Stomach (tissue), 9 donors: ENCODE measurements around the gene MEF2A. TPM values are rescaled to one million over a fixed set of nuclear protein-coding genes. Genes with fewer than 3 reads are reported as not detected.

Experiments
- DNase-seq, 2 donors: peaks; one replicate each; pipeline versions ENCODE4 v3.0.0 to v3.0.0-alpha.2; 2013 to 2019
- H3K27ac ChIP-seq, 5 donors: fragments of 200-600 bp in 4 of 5; sonication (generic) in 4 of 5; one replicate each; pipeline ENCODE4 v1.5.1; 2013 to 2019; ENCODE audit warnings: mild to moderate bottlenecking in 1 of 5, moderate library complexity in 1 of 5
- H3K27me3 ChIP-seq, 3 donors: fragments of 200-600 bp; sonication (generic); one replicate each; pipeline ENCODE4 v1.5.1; 2017 to 2019; ENCODE audit warnings: mixed run types in 1 of 3
- H3K36me3 ChIP-seq, 4 donors: fragments of 200-600 bp; sonication (generic); 1 replicate in 3 of 4; 2 replicates in 1 of 4; pipeline ENCODE4 v1.5.1; 2016 to 2019
- H3K4me1 ChIP-seq, 4 donors: fragments of 200-600 bp; sonication (generic); one replicate each; pipeline ENCODE4 v1.5.1; 2016 to 2019
- H3K4me3 ChIP-seq, 4 donors: fragments of 200-600 bp; sonication (generic) in 3 of 4; one replicate each; pipeline ENCODE4 v1.5.1; 2016 to 2019; ENCODE audit warnings: mild to moderate bottlenecking in 1 of 4
- H3K9me3 ChIP-seq, 4 donors: fragments of 200-600 bp; sonication (generic); one replicate each; pipeline ENCODE4 v1.5.1; 2016 to 2019
- EP300 ChIP-seq: sonication (generic); formaldehyde crosslinking; IDR thresholded peaks from one replicate; pipeline ENCODE4 v1.6.1; 2017; ENCODE audit warnings: antibody characterized with exemption
- POLR2A ChIP-seq, 4 donors: fragments of 450-650 bp; IDR thresholded peaks; one replicate each; pipeline ENCODE4 v1.6.1; 2016; ENCODE audit warnings: antibody characterized with exemption in 4 of 4, control low read depth in 2 of 4, mild to moderate bottlenecking in 1 of 4, moderate library complexity in 1 of 4
- POLR2AphosphoS5 ChIP-seq, 3 donors: sonication (generic); formaldehyde crosslinking; IDR thresholded peaks; one replicate each; pipeline ENCODE4 v1.6.1; 2016; ENCODE audit warnings: antibody characterized with exemption in 3 of 3
- WGBS, 5 donors: extraction: QIAGEN DNeasy Blood & Tissue Kit in 3 of 5; methylation state at CpG; one replicate each; pipeline versions ENCODE4 v1.1.5 to v1.1.7; 2013 to 2018; 5-methylcytosine and 5-hydroxymethylcytosine counted together
- intact Hi-C: fragments of 100-400 bp; cut with DNase I; formaldehyde crosslinking; loops from one replicate; pipeline ENCODE4 v1.15.1; 2023; ENCODE audit warnings: low total_unique reads
- polyA plus RNA-seq, 3 donors: library from polyadenylated mRNA; stranded (reverse); fragments of 200-250 nt; gene quantifications; one replicate each; pipeline ENCODE4 v1.2.3, GENCODE V29; 2013
- total RNA-seq, 5 donors: library from RNA; depleted of rRNA; stranded (reverse); fragments of >200 nt; gene quantifications; one replicate each; pipeline versions ENCODE4 v1.1.0 to v1.2.3, GENCODE V29; 2014 to 2016
- TF ChIP-seq, protein P1 (sequence below), 7 experiments: fragments of 450-650 bp in 4 of 7; fragments of 200-600 bp in 3 of 7; sonication (generic) in 3 of 7; IDR thresholded peaks; one replicate each; pipeline ENCODE4 v1.5.1; 2016 to 2019; ENCODE audit warnings: antibody characterized with exemption in 7 of 7, control low read depth in 2 of 7, mild to moderate bottlenecking in 1 of 7
- donor health status: healthy with polysubstance abuse.
- donor health status: Bipolar disorder and iron deficiency.
- donor health status: healthy.

Gene MEF2A
- total and polyA plus RNA-seq, 8 donors, result 11.0 to 85.2 (median 26.7) TPM

DNA sequence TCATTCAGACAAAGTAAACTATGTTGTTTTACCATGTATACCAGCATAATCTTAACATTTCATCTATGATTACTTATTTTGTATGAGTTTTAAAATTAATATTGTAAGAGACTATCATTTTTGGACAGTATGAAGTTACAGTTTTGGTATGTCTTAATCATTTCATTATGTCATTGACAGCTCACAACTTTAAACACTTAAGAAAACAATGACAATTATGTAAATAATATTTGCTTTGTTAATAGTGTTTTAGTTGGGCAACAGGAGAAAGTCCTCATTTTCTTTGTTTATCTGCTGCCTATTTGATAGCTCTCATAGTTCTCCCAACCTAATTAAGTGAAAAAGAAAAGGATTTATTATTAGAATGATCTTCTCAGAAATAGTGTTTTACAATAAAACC lies 80.2 kb downstream of the MEF2A start:
- Histone ChIP-seq H3K36me3 (peaks cover 0 to 23% (median 20%) of the 10 kb centered on the region in 4 donors), H3K9me3 (peaks cover 0 to 4% (median 0%) of the 10 kb centered on the region in 4 donors), H3K4me3 (no peak overlapping the region), H3K27me3 (no peaks in the 10 kb centered on the region), H3K27ac (no peak overlapping the region), H3K4me1 (peaks cover 0 to 9% (median 0%) of the 10 kb centered on the region in 4 donors)
- TF ChIP-seq POLR2AphosphoS5 (IDR thresholded peaks at IDR 0.05) (no peak), POLR2A (IDR thresholded peaks at IDR 0.05) (no peak), EP300 (no peak)
- TF ChIP-seq, protein P1, sequence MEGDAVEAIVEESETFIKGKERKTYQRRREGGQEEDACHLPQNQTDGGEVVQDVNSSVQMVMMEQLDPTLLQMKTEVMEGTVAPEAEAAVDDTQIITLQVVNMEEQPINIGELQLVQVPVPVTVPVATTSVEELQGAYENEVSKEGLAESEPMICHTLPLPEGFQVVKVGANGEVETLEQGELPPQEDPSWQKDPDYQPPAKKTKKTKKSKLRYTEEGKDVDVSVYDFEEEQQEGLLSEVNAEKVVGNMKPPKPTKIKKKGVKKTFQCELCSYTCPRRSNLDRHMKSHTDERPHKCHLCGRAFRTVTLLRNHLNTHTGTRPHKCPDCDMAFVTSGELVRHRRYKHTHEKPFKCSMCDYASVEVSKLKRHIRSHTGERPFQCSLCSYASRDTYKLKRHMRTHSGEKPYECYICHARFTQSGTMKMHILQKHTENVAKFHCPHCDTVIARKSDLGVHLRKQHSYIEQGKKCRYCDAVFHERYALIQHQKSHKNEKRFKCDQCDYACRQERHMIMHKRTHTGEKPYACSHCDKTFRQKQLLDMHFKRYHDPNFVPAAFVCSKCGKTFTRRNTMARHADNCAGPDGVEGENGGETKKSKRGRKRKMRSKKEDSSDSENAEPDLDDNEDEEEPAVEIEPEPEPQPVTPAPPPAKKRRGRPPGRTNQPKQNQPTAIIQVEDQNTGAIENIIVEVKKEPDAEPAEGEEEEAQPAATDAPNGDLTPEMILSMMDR (IDR thresholded peaks at IDR 0.05), result no peak
- intact Hi-C loops, result no loop called here
- DNase-seq, result no peak

DNA sequence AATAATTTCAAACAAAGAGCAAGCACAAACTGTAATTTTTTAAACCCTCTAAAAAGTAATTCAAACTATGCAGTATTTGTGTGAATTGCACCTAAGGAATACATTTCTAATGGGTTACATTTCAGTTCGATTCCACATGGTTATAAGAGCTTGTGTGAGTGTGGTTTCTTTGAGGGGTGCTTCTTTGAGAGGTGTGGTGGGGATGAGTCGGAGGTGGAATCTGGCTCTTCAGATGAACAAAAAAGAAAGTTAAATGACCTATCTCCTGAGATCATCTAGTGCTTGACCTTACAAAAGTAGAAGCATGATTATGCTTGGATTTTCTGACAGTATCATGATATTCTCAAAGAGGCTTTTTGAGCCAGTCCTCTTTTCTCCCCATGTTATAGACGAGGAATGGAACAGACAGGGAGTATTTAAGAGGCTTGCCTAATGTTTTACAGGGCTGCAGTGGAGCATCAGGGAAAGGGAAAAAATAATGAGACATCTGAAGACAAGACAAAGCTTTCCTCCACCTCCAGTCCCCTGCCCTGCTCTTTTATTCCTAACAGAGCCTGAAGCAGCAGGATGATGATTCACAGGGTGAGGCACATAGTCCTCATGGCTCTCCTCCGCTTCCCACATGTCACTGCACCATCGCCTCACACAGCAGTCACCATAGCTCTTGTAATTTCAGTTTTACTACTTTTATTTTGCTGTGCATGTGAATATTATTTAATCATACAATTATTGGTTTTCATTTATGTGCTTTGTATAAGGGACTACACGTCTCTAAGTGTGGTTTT lies 85.4 kb downstream of the MEF2A start:
- Histone ChIP-seq H3K4me3 (no peak overlapping the region), H3K9me3 (peaks cover 0 to 4% (median 0%) of the 10 kb centered on the region in 4 donors), H3K27ac (no peak overlapping the region), H3K27me3 (no peaks in the 10 kb centered on the region), H3K4me1 (no peaks in the 10 kb centered on the region), H3K36me3 (peaks cover 0 to 25% (median 14%) of the 10 kb centered on the region in 4 donors)
- 91 to 93% (median 92%) methylated on average over 6 of the region's 6 CpGs for WGBS, 5 donors
- DNase-seq, result no peak
- intact Hi-C loops, result no loop called here
- TF ChIP-seq POLR2A (IDR thresholded peaks at IDR 0.05) (no peak), EP300 (no peak), POLR2AphosphoS5 (IDR thresholded peaks at IDR 0.05) (no peak)
- TF ChIP-seq, protein P1 (IDR thresholded peaks at IDR 0.05), result no peak

DNA sequence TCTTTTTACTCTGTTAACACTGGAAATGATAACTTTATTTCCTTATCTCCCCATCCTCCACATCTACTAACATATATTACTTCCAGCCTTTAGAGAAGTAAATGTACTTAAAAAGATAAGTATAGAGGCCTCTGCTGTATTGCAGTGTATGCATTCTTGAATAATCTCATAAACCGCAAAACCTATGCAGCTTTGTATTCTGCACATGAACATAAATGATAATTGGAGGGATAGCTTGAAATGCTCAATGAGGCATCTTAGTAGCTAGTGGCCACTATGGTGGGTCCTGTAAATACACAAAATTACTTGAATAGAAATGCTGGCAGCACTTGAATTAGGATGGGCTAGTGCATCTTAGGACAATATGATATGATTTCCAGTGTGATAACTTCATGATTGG lies 90.4 kb downstream of the MEF2A start:
- H3K4me3 ChIP-seq, result no peak overlapping the region
- H3K27me3 ChIP-seq, result no peaks in the 10 kb centered on the region
- intact Hi-C loops, result no loop called here
- WGBS, 5 donors, result 75 to 88% (median 79%) methylated on average over 1 of the region's 1 CpG
- no peak for DNase-seq
- H3K27ac ChIP-seq, result no peak overlapping the region
- H3K9me3 ChIP-seq, result no peaks in the 10 kb centered on the region
- H3K36me3 ChIP-seq, result peaks cover 0 to 9% (median 4%) of the 10 kb centered on the region in 4 donors
- H3K4me1 ChIP-seq, result no peaks in the 10 kb centered on the region
- TF ChIP-seq POLR2AphosphoS5 (IDR thresholded peaks at IDR 0.05), result no peak
- no peak for TF ChIP-seq POLR2A (IDR thresholded peaks at IDR 0.05)
- no peak for TF ChIP-seq EP300
- TF ChIP-seq, protein P1 (IDR thresholded peaks at IDR 0.05), result no peak

DNA sequence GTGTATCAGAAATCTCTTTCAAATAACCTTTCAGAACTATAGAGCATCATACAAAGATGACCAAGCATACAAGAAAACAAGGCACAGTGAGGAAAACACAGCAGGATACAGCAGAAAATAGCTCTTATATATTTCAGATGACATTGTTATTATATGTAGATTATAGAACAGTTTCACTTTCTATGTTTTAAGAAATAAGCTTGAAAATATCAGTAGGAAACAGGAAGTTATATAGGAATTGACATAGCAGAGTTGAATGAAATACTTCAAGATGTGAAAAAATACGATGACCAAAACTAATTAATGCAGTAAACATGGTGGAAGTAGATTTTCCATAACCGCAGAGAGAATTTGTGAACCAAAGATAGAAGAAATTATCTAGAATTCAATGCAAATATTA lies 92.2 kb downstream of the MEF2A start:
- Histone ChIP-seq H3K4me1 (peaks cover 0 to 8% (median 0%) of the 10 kb centered on the region in 4 donors), H3K4me3 (no peak overlapping the region), H3K27me3 (no peaks in the 10 kb centered on the region), H3K9me3 (no peaks in the 10 kb centered on the region), H3K27ac (no peak overlapping the region), H3K36me3 (peaks cover 0 to 4% (median 0%) of the 10 kb centered on the region in 4 donors)
- TF ChIP-seq, protein P1 (IDR thresholded peaks at IDR 0.05), result no peak
- TF ChIP-seq POLR2A (IDR thresholded peaks at IDR 0.05), result no peak
- no peak for TF ChIP-seq POLR2AphosphoS5 (IDR thresholded peaks at IDR 0.05)
- no peak for TF ChIP-seq EP300
- intact Hi-C loops, result no loop called here
- 86 to 94% (median 89%) methylated on average over 2 of the region's 2 CpGs for WGBS, 5 donors
- no peak for DNase-seq
